Spinal cord (tissue), 10 donors: Measurements from ENCODE around the gene SLC26A9. TPM values are rescaled to one million over a fixed set of nuclear protein-coding genes. Genes with fewer than 3 reads are reported as not detected.
A peak's percentile ranks its signal among the peaks of the same experiment; 100 is the strongest.

ENCODE experiments used
- DNase-seq, 6 donors: peaks; one replicate each; pipeline versions ENCODE4 v3.0.0 to v3.0.0-alpha.2; 2013 to 2015; ENCODE audit warnings: low spot score in 6 of 6, low read depth in 4 of 6
- H3K27ac ChIP-seq: one replicate; pipeline ENCODE4 v1.5.1; 2013; ENCODE audit warnings: low read depth, low read length, control low read depth
- H3K27me3 ChIP-seq: one replicate; pipeline ENCODE4 v1.6.1; 2013; ENCODE audit warnings: low read length; ENCODE audit not compliant: control insufficient read depth, insufficient read depth
- H3K36me3 ChIP-seq: one replicate; pipeline ENCODE4 v1.6.1; 2013; ENCODE audit warnings: low read length; ENCODE audit not compliant: control insufficient read depth, insufficient read depth
- H3K4me1 ChIP-seq: one replicate; pipeline ENCODE4 v1.6.1; 2013; ENCODE audit warnings: low read length; ENCODE audit not compliant: control insufficient read depth, insufficient read depth
- H3K4me3 ChIP-seq: one replicate; pipeline ENCODE4 v1.5.1; 2013; ENCODE audit warnings: low read depth, low read length, control low read depth
- H3K9me3 ChIP-seq: one replicate; pipeline ENCODE4 v1.6.1; 2013; ENCODE audit warnings: low read length; ENCODE audit not compliant: control insufficient read depth, insufficient read depth
- WGBS: methylation state at CpG from one replicate; pipeline ENCODE4 v1.1.5; 2013; ENCODE audit warnings: missing lambda C conversion rate; ENCODE audit not compliant: insufficient coverage; 5-methylcytosine and 5-hydroxymethylcytosine counted together
- polyA plus RNA-seq, 2 donors: library from polyadenylated mRNA; unstranded; fragments of 120-200 nt; gene quantifications; one replicate each; pipeline ENCODE4 v1.2.1, GENCODE V29; 2013; ENCODE audit not compliant: insufficient read length in 2 of 2
- total RNA-seq, 2 donors: library from RNA; depleted of rRNA in 1 of 2; stranded (reverse); fragments of 120-200 nt in 1 of 2; fragments of >200 nt in 1 of 2; gene quantifications; one replicate each; pipeline versions ENCODE4 v1.2.3 to v1.2.4, GENCODE V29; 2013 to 2014
- donor health status: healthy.

Gene SLC26A9
- total and polyA plus RNA-seq, 4 donors: 0.06 to 0.30 (median 0.25) TPM

- no peaks in the 10 kb centered on the region for H3K27me3 ChIP-seq
- WGBS: 32% methylated on average over 7 of the region's 8 CpGs
- no peaks in the 10 kb centered on the region for H3K36me3 ChIP-seq
- peaks cover 14% of the 10 kb centered on the region for H3K4me1 ChIP-seq
- no peak overlapping the region for H3K27ac ChIP-seq
- no peaks in the 10 kb centered on the region for H3K9me3 ChIP-seq
- peak in 3 of 6 donors; percentile 20 to 75 (median 30) for DNase-seq
- H3K4me3 ChIP-seq: no peak overlapping the region
Measured at GRCh38 chr1:205950280-205950679, 7.0 kb upstream of the SLC26A9 start.

GRCh38 chr1:205949753-205950152 is 6.5 kb upstream of the SLC26A9 start:
- WGBS: 100% methylated on average over 1 of the region's 1 CpG
- peaks cover 14% of the 10 kb centered on the region for H3K4me1 ChIP-seq
- DNase-seq: no peak
- no peaks in the 10 kb centered on the region for H3K9me3 ChIP-seq
- no peaks in the 10 kb centered on the region for H3K36me3 ChIP-seq
- no peak overlapping the region for H3K4me3 ChIP-seq
- H3K27me3 ChIP-seq: no peaks in the 10 kb centered on the region
- peak overlapping the region; percentile 26 for H3K27ac ChIP-seq

DNA sequence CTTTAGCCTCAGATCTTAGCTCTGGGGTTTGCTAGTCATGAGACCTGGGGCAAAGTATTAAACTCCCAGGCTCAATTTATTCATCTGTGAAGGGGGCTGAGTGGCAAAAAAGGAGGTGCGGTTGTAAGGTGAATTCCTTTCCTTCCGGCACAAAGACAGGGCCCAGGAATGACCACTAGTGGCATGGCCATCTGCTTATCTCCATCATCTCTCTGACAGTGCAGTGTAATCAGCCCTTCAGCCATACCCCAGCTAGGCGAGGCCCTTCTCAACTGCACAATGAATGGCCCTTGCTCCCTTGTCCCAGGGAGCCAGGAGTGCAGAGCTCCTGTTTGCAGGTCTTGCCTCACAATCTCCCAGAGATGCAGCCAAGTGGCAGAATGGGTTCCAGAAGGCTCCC is 5.6 kb upstream of the SLC26A9 start:
- H3K4me1 ChIP-seq: peaks cover 14% of the 10 kb centered on the region
- no peak for DNase-seq
- H3K27me3 ChIP-seq: no peaks in the 10 kb centered on the region
- 87% methylated on average over 2 of the region's 3 CpGs for whole genome bisulfite sequencing
- H3K27ac ChIP-seq: no peak overlapping the region
- H3K4me3 ChIP-seq: no peak overlapping the region
- H3K36me3 ChIP-seq: no peaks in the 10 kb centered on the region
- H3K9me3 ChIP-seq: no peaks in the 10 kb centered on the region

GRCh38 chr1:205948039-205948438 is 4.8 kb upstream of the SLC26A9 start:
- Histone ChIP-seq H3K9me3 (no peaks in the 10 kb centered on the region), H3K27me3 (no peaks in the 10 kb centered on the region), H3K27ac (no peak overlapping the region), H3K4me3 (no peak overlapping the region), H3K4me1 (peaks cover 14% of the 10 kb centered on the region), H3K36me3 (no peaks in the 10 kb centered on the region)
- no peak for DNase-seq
- WGBS: 93% methylated on average over 4 of the region's 4 CpGs

- no peaks in the 10 kb centered on the region for H3K9me3 ChIP-seq
- H3K4me3 ChIP-seq: no peak overlapping the region
- H3K36me3 ChIP-seq: no peaks in the 10 kb centered on the region
- 93% methylated on average over 3 of the region's 4 CpGs for WGBS
- H3K27ac ChIP-seq: no peak overlapping the region
- no peak for DNase-seq
- H3K27me3 ChIP-seq: no peaks in the 10 kb centered on the region
- peaks cover 18% of the 10 kb centered on the region for H3K4me1 ChIP-seq
Measured at GRCh38 chr1:205947024-205947423, 3.8 kb upstream of the SLC26A9 start.

- Histone ChIP-seq H3K36me3 (no peaks in the 10 kb centered on the region), H3K27ac (no peak overlapping the region), H3K27me3 (no peaks in the 10 kb centered on the region), H3K4me1 (peaks cover 10% of the 10 kb centered on the region), H3K4me3 (no peak overlapping the region), H3K9me3 (no peaks in the 10 kb centered on the region)
- 90% methylated on average over 2 of the region's 3 CpGs for WGBS
- no peak for DNase-seq
Measured at GRCh38 chr1:205945069-205945468, 1.8 kb upstream of the SLC26A9 start.

DNA sequence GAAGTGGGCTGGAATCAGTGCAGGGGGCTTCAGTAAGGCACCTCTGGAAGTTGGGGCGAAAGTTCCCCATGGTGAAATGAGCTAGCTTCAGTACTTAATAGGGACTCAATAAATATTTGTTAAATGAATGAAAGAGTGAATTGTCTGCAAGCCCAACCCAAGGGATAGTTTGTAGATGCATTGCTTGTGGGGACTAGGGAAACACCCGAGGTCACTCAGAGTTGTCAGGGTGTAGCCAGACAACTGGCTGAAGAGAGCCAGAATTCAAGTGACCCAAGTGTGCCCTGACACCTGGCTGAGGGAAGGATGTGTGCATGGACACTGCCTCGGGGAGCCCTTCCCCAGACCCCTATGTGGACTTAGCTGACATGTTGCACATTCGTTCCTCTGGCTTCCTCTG is 1.3 kb upstream of the SLC26A9 start:
- no peak overlapping the region for H3K4me3 ChIP-seq
- H3K27ac ChIP-seq: no peak overlapping the region
- no peaks in the 10 kb centered on the region for H3K27me3 ChIP-seq
- no peaks in the 10 kb centered on the region for H3K36me3 ChIP-seq
- no peaks in the 10 kb centered on the region for H3K9me3 ChIP-seq
- peaks cover 5% of the 10 kb centered on the region for H3K4me1 ChIP-seq
- no peak for DNase-seq
- WGBS: 60% methylated on average over 1 of the region's 4 CpGs

GRCh38 chr1:205942631-205943159 is 561 bp downstream of the SLC26A9 start:
- DNase-seq: no peak
- no peaks in the 10 kb centered on the region for H3K27me3 ChIP-seq
- H3K9me3 ChIP-seq: no peaks in the 10 kb centered on the region
- no peak overlapping the region for H3K27ac ChIP-seq
- 80% methylated on average over 10 of the region's 12 CpGs for WGBS
- H3K4me3 ChIP-seq: no peak overlapping the region
- peaks cover 5% of the 10 kb centered on the region for H3K4me1 ChIP-seq
- no peaks in the 10 kb centered on the region for H3K36me3 ChIP-seq

- WGBS: 78% methylated on average over 4 of the region's 5 CpGs
- no peaks in the 10 kb centered on the region for H3K27me3 ChIP-seq
Measured at GRCh38 chr1:205940710-205941109, 2.5 kb downstream of the SLC26A9 start.

DNA sequence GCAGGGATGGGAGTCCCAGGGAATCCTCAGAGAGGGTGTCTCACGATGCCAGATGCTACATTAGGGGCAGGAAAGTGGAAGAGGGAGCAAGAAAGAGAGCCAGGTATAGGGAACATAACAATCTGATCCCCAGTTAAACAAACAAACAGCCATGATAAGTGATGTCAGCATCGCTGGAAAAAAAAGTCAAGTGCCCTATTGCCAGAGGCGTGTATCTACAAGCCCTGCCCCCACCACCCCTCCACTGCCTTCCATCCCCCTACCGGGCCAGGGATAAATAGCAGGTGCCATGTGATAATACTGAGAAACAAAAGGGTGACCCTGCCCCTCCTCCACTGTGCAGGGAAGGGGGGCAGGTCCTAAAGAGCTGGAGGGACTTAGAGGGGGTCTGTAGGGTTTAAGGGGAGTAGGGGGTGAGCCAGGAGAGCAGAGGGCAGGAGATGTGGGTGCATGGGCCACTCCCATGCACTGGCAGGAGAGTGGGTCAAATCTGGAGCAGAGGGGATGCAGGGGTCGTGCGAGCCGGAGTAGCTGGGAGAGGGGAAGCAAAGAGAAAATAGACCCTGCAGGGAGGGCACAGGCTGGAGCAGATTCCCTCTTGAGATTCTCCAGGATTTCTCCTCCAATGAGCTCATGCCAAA is 3.4 kb downstream of the SLC26A9 start:
- Histone ChIP-seq H3K27ac (no peak overlapping the region), H3K27me3 (no peaks in the 10 kb centered on the region), H3K9me3 (no peaks in the 10 kb centered on the region), H3K4me3 (no peak overlapping the region), H3K36me3 (no peaks in the 10 kb centered on the region), H3K4me1 (peaks cover 7% of the 10 kb centered on the region)
- no peak for DNase-seq
- no CpG with 5 or more reads among the region's 7 CpGs for WGBS

More at GRCh38 chr1:205940710-205941109, 2.5 kb downstream of the SLC26A9 start:
- DNase-seq: no peak
- Histone ChIP-seq H3K27ac (no peak overlapping the region), H3K36me3 (no peaks in the 10 kb centered on the region), H3K9me3 (no peaks in the 10 kb centered on the region), H3K4me1 (peaks cover 5% of the 10 kb centered on the region), H3K4me3 (no peak overlapping the region)
